OCI-LY1 (cell line): ENCODE data around the gene FAM53B.

Experiments
- CTCF ChIP-seq: fragments of 200-600 bp; sonication (generic), shearing (Covaris generic); IDR thresholded peaks from 2 replicates; pipeline ENCODE4 v1.5.1; 2017; ENCODE audit warnings: mild to moderate bottlenecking, antibody characterized with exemption, low read length, moderate library complexity, mixed read lengths
- EZH2 ChIP-seq: fragments of 200-600 bp; sonication (generic), shearing (Covaris generic); IDR thresholded peaks from 2 replicates; pipeline ENCODE4 v1.8.0; 2017; ENCODE audit warnings: borderline replicate concordance, mixed run types, mild to moderate bottlenecking, antibody characterized with exemption, low read length, moderate library complexity, mixed read lengths

GRCh38 chr10:124570646-124571045 lies 173.5 kb downstream of the FAM53B start:
- TF ChIP-seq CTCF = no peak
- no peak for TF ChIP-seq EZH2
